Epithelial cell of proximal tubule (primary cell): Measurements from ENCODE around the gene VWA3A. TPM values are rescaled to one million over a fixed set of nuclear protein-coding genes. Genes with fewer than 3 reads are reported as not detected.
"Not testable (repeated sequence)": the region's sequence is repeated elsewhere in the genome, so short reads cannot be mapped to it uniquely, and the experiment has no call there.

ENCODE experiments used
- DNase-seq: peaks from one replicate; pipeline ENCODE4 v3.0.0-alpha.2; 2011; ENCODE audit warnings: low read depth
- H3K4me3 ChIP-seq: 2 replicates; pipeline ENCODE4 v1.5.1; 2011; ENCODE audit warnings: low read depth, mild to moderate bottlenecking, low read length
- CTCF ChIP-seq: conservative IDR thresholded peaks from 2 replicates; pipeline ENCODE4 v1.5.1; 2012; ENCODE audit warnings: low read depth, mild to moderate bottlenecking, low read length
- total RNA-seq: library from RNA; depleted of rRNA; stranded (reverse); fragments of >200 nt; gene quantifications from 2 replicates; pipeline ENCODE4 v1.2.3, GENCODE V29; 2015

Gene VWA3A
- total RNA-seq, 1 donor from 2014 or later: under 0.01 TPM

- no peak overlapping the region for H3K4me3 ChIP-seq
- no peak for DNase-seq
- TF ChIP-seq CTCF: no peak
Measured at GRCh38 chr16:22195445-22195694, 103.0 kb downstream of the VWA3A start.

GRCh38 chr16:22195695-22196558 is 103.6 kb downstream of the VWA3A start:
- DNase-seq: no peak
- peak; percentile 91 for TF ChIP-seq CTCF

GRCh38 chr16:22196559-22197168 is 104.3 kb downstream of the VWA3A start:
- not testable (repeated sequence) for DNase-seq, H3K4me3 ChIP-seq

More at GRCh38 chr16:22195695-22196558, 103.6 kb downstream of the VWA3A start:
- H3K4me3 ChIP-seq: peak overlapping the region; percentile 62

GRCh38 chr16:22198547-22199293 is 106.4 kb downstream of the VWA3A start:
- no peak overlapping the region for H3K4me3 ChIP-seq
- DNase-seq: no peak
- TF ChIP-seq CTCF: no peak

- H3K4me3 ChIP-seq: no peak overlapping the region
- TF ChIP-seq CTCF: no peak
- DNase-seq: no peak
Measured at GRCh38 chr16:22202261-22202637, 109.9 kb downstream of the VWA3A start.

GRCh38 chr16:22203091-22203490 is 110.8 kb downstream of the VWA3A start:
- TF ChIP-seq CTCF: no peak
- H3K4me3 ChIP-seq: no peak overlapping the region
- no peak for DNase-seq

GRCh38 chr16:22204091-22204655 is 111.8 kb downstream of the VWA3A start:
- no peak for DNase-seq
- no peak for TF ChIP-seq CTCF

More at GRCh38 chr16:22204091-22204655, 111.8 kb downstream of the VWA3A start:
- no peak overlapping the region for H3K4me3 ChIP-seq
